HPDE6-E6E7 (cell line): ENCODE results near the gene STMN3.
"Not testable (repeated sequence)": the region's sequence is repeated elsewhere in the genome, so short reads cannot be mapped to it uniquely, and the experiment has no call there.

ENCODE experiments used
- DNase-seq: peaks from one replicate; pipeline ENCODE4 v3.0.0; 2011; ENCODE audit warnings: missing footprints; ENCODE audit errors: extremely low spot score

Gene STMN3

GRCh38 chr20:63613863-63614594 lies 39.2 kb downstream of the STMN3 start:
- DNase-seq = not testable (repeated sequence)

GRCh38 chr20:63612276-63612931 lies 40.8 kb downstream of the STMN3 start:
- DNase-seq = no peak

GRCh38 chr20:63611646-63612045 lies 41.6 kb downstream of the STMN3 start:
- no peak for DNase-seq

- no peak for DNase-seq
These were observed 42.4 kb downstream of the STMN3 start for GRCh38 chr20:63610581-63611435.

- DNase-seq = no peak
These were observed 46.5 kb downstream of the STMN3 start for GRCh38 chr20:63606686-63607085.

GRCh38 chr20:63602321-63602720 lies 50.9 kb downstream of the STMN3 start:
- no peak for DNase-seq

- not testable (repeated sequence) for DNase-seq
These were observed 51.5 kb downstream of the STMN3 start for GRCh38 chr20:63601679-63602078.

- DNase-seq = no peak
These were observed 53.7 kb downstream of the STMN3 start for GRCh38 chr20:63599396-63600050.

- no peak for DNase-seq
These were observed 54.5 kb downstream of the STMN3 start for GRCh38 chr20:63598479-63599395.

GRCh38 chr20:63597651-63598478 lies 55.4 kb downstream of the STMN3 start:
- no peak for DNase-seq

GRCh38 chr20:63596423-63596822 lies 56.8 kb downstream of the STMN3 start:
- DNase-seq = no peak

- DNase-seq = no peak
These were observed 57.7 kb downstream of the STMN3 start for GRCh38 chr20:63595416-63596127.

GRCh38 chr20:63594043-63594561 lies 59.1 kb downstream of the STMN3 start:
- DNase-seq = no peak

GRCh38 chr20:63592661-63593060 lies 60.6 kb downstream of the STMN3 start:
- DNase-seq = no peak

GRCh38 chr20:63591786-63592355 lies 61.4 kb downstream of the STMN3 start:
- no peak for DNase-seq

- DNase-seq = no peak
These were observed 62.1 kb downstream of the STMN3 start for GRCh38 chr20:63591147-63591533.

GRCh38 chr20:63590218-63591146 lies 62.7 kb downstream of the STMN3 start:
- no peak for DNase-seq
